Caco-2 (cell line): ENCODE data around the gene THG1L. TPM values are rescaled to one million over a fixed set of nuclear protein-coding genes. Genes with fewer than 3 reads are reported as not detected.
"Not testable (repeated sequence)": the region's sequence is repeated elsewhere in the genome, so short reads cannot be mapped to it uniquely, and the experiment has no call there.

Experiments used
- Bru-seq: library from RNA; stranded (reverse); fragments of 400-500 nt; gene quantifications from one replicate; lab custom pipeline; 2021; lab: Mats Ljungman, UMichigan
- BruChase-seq, 2 experiments: library from RNA; stranded (reverse); fragments of 400-500 nt; gene quantifications; one replicate each; lab custom pipeline; 2021; lab: Mats Ljungman, UMichigan
- BruUV-seq: library from RNA; stranded (reverse); fragments of 400-500 nt; replicated peaks from 2 replicates; lab custom pipeline; 2021; lab: Mats Ljungman, UMichigan
- CTCF ChIA-PET: fragments of 300-600 bp; sonication (Branson Sonifier 250); formaldehyde crosslinking; loops from one replicate; lab custom pipeline; 2022; ENCODE audit warnings: antibody characterized with exemption; lab: Charles Lee
- POLR2A ChIA-PET: fragments of 300-600 bp; sonication (Branson Sonifier 250); formaldehyde crosslinking; loops from one replicate; lab custom pipeline; 2022; ENCODE audit warnings: antibody characterized with exemption; lab: Charles Lee
- DNase-seq, 2 experiments: peaks; one replicate each; pipeline versions ENCODE4 v3.0.0 to v3.0.0-alpha.2; 2020 to 2022
- H3K27me3 ChIP-seq: replicated peaks from 2 replicates; pipeline ENCODE4 v1.6.0; 2011; ENCODE audit warnings: low read length; ENCODE audit not compliant: control insufficient read depth, insufficient read depth
- H3K36me3 ChIP-seq: 2 replicates; pipeline ENCODE4 v1.5.1; 2011; ENCODE audit warnings: low read length; ENCODE audit not compliant: control insufficient read depth, insufficient read depth
- H3K4me1 ChIP-seq: fragments of 250-450 bp; sonication (Bioruptor Pico); 2 replicates; pipeline ENCODE4 v1.5.1; 2020; ENCODE audit warnings: mild to moderate bottlenecking
- H3K4me3 ChIP-seq: 2 replicates; pipeline ENCODE4 v1.5.1; 2011; ENCODE audit warnings: low read depth, mild to moderate bottlenecking, control low read depth, low read length
- H3K9me3 ChIP-seq: fragments of 250-450 bp; sonication (Bioruptor Pico); 2 replicates; pipeline ENCODE4 v1.5.1; 2020; ENCODE audit warnings: mild to moderate bottlenecking, moderate library complexity
- H3K27ac Mint-ChIP-seq: one replicate; pipeline ENCODE4 v1.8.0; 2022; ENCODE audit warnings: mixed read lengths; ENCODE audit not compliant: unreplicated experiment
- H3K27me3 Mint-ChIP-seq: one replicate; pipeline ENCODE4 v1.8.0; 2022; ENCODE audit warnings: mixed read lengths; ENCODE audit not compliant: insufficient read depth, unreplicated experiment
- H3K36me3 Mint-ChIP-seq: one replicate; pipeline ENCODE4 v1.8.0; 2022; ENCODE audit warnings: mild to moderate bottlenecking, mixed read lengths; ENCODE audit not compliant: insufficient read depth, unreplicated experiment
- H3K4me1 Mint-ChIP-seq: one replicate; pipeline ENCODE4 v1.8.0; 2022; ENCODE audit warnings: low read depth, mixed read lengths; ENCODE audit not compliant: unreplicated experiment
- H3K4me3 Mint-ChIP-seq: one replicate; pipeline ENCODE4 v1.8.0; 2022; ENCODE audit warnings: mild to moderate bottlenecking, moderate library complexity, mixed read lengths; ENCODE audit not compliant: unreplicated experiment
- H3K9me3 Mint-ChIP-seq: one replicate; pipeline ENCODE4 v1.8.0; 2022; ENCODE audit warnings: mixed read lengths; ENCODE audit not compliant: unreplicated experiment
- intact Hi-C: fragments of 100-400 bp; cut with micrococcal nuclease; formaldehyde crosslinking; loops from one replicate; pipeline ENCODE4 v1.10.0; 2022; ENCODE audit not compliant: unreplicated experiment
- long read RNA-seq: library from polyadenylated mRNA; stranded (forward); transcript quantifications from one replicate; pipeline ENCODE4 v2.0.0, GENCODE V29; 2022
- total RNA-seq: library from RNA; stranded (reverse); gene quantifications from 2 replicates; pipeline ENCODE4 v1.2.3, GENCODE V29; 2022
- TF ChIP-seq, protein P1 (sequence below), 2 experiments: fragments of 200-600 bp in 1 of 2; IDR thresholded peaks; 1 replicate in 1 of 2; 2 replicates in 1 of 2; pipeline versions ENCODE4 v1.5.1 to v1.8.0; 2011 to 2022; ENCODE audit warnings: antibody characterized with exemption in 1 of 2, control low read depth in 1 of 2, inconsistent platforms in 1 of 2, low read depth in 1 of 2, low read length in 1 of 2, mild to moderate bottlenecking in 1 of 2, moderate library complexity in 1 of 2; ENCODE audit not compliant: insufficient read depth in 1 of 2, severe bottlenecking in 1 of 2, unreplicated experiment in 1 of 2

THG1L gene
- total RNA-seq (19.8 and 22.9 TPM in 2 replicates), Bru-seq, nascent RNA (percentile 73 among the genes with signal in this experiment), BruChase-seq, experiment 1, labeled RNA remaining after a 2-hour chase (percentile 79 among the genes with signal in this experiment), BruChase-seq, experiment 2, labeled RNA remaining after a 6-hour chase (percentile 83 among the genes with signal in this experiment)
- long read RNA-seq, transcript THG1L-201 (6 exons, 3,107 nt), result major isoform, 48 of 53 reads
- long read RNA-seq, partial matches to known transcripts, result 0 of 53 reads
- long read RNA-seq, other reads (novel, unspliced or antisense), result 4 of 53 reads

DNA sequence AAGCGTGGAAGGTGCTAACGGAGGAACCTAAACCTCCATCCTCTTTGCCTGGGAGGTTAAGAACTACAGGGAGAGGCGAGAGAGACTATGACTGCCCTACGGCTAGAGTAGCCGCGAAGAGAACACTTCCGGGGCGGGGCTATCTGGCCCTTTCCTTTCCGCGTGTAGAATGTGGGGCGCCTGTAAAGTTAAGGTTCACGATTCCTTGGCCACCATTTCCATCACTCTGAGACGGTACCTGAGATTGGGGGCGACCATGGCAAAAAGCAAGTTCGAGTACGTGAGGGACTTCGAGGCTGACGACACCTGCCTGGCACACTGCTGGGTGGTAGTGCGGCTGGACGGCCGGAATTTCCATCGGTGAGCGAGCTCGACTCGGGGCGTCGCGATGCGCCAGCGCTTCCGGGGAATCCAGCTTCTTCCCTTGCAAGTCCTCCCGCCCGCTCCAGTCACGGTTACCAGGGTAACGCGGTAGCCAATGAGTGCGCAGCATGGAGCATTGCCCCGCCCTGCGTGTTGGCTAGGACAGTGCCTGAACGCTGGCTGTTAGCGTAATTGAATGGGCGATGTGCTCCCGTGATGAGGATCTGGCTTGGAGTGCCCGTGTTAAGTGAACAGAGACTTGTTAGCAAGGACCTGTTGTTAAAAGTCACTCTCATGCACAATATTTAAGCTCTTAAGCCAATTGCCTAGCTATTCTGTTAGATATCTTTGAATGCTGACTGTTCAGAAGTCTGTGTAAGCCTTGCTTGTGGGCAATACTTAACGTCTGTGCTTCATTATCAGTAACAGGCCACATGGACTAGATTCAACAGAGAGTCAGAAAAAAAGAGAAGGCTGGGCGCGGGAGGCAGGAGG is at the start of gene THG1L:
THG1L (plus strand) TSS at position 149 of the 858 bp plus-strand sequence; CDS start at position 170, 21 bp downstream.
- Mint-ChIP-seq H3K36me3 (peaks cover 19% of the 10 kb centered on the region), H3K9me3 (no peaks in the 10 kb centered on the region), H3K4me3 (peak within 1 kb of the TSS; percentile 100), H3K27ac (peak within 1 kb of the TSS; percentile 99), H3K27me3 (no peaks in the 10 kb centered on the region), H3K4me1 (peaks cover 10% of the 10 kb centered on the region)
- TF ChIP-seq, protein P1, sequence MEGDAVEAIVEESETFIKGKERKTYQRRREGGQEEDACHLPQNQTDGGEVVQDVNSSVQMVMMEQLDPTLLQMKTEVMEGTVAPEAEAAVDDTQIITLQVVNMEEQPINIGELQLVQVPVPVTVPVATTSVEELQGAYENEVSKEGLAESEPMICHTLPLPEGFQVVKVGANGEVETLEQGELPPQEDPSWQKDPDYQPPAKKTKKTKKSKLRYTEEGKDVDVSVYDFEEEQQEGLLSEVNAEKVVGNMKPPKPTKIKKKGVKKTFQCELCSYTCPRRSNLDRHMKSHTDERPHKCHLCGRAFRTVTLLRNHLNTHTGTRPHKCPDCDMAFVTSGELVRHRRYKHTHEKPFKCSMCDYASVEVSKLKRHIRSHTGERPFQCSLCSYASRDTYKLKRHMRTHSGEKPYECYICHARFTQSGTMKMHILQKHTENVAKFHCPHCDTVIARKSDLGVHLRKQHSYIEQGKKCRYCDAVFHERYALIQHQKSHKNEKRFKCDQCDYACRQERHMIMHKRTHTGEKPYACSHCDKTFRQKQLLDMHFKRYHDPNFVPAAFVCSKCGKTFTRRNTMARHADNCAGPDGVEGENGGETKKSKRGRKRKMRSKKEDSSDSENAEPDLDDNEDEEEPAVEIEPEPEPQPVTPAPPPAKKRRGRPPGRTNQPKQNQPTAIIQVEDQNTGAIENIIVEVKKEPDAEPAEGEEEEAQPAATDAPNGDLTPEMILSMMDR (IDR thresholded peaks at IDR 0.05; ENCODE audit: insufficient read depth in 1 of 2, low read depth in 1 of 2, low read length in 1 of 2, severe bottlenecking in 1 of 2, unreplicated experiment in 1 of 2), result no peak
- BruUV-seq, result TSS peak; percentile 75
- Histone ChIP-seq H3K9me3 (no peaks in the 10 kb centered on the region), H3K4me3 (peak within 1 kb of the TSS; percentile 84), H3K4me1 (0 out of 2 replicates have a peak, but pooled peaks cover 4% of the 10 kb centered on the region), H3K36me3 (no peaks in the 10 kb centered on the region), H3K27me3 (no peaks in the 10 kb centered on the region)
- peak; percentile 98 for DNase-seq
- intact Hi-C loops, result loop anchor here (1.0 kb wide), 1 partner anchor 12 kb away; the partner anchor contains the start of gene LSM11
- CTCF ChIA-PET, result interaction anchor here (1.0 to 2.0 kb wide), 5 partner anchors 12 to 403 kb away, joined by 3 to 24 read pairs (median 7); partner anchors contain the start of genes LSM11 and SOX30
- POLR2A ChIA-PET, result interaction anchor here (1.0 to 1.4 kb wide), 3 partner anchors 12 to 80 kb away, joined by 3 to 9 read pairs (median 5); partner anchors contain the start of genes LSM11 and SOX30

DNA sequence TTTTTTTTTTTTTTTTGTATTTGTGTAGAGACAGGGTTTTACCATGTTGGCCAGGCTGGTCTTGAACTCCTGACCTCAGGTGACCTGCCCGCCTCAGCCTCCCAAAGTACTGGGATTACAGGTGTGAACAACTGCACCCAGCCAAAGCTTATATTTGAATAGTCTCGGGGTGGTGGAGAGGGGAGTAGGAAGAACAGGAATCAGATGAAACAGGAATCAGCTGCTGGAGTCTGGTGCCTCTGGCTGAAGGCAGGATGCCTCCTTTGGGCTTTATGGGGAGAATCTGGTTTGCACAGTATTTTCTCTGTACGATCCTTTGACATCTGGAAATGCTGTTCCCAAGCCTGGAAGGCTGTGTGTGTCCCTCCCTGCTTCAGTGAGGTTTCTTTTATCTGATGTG is 49.0 kb upstream of the THG1L start:
- Histone ChIP-seq H3K27me3 (no peaks in the 10 kb centered on the region), H3K36me3 (no peaks in the 10 kb centered on the region), H3K4me3 (no peak overlapping the region), H3K4me1 (0 out of 2 replicates have a peak, but pooled peaks cover 7% of the 10 kb centered on the region), H3K9me3 (no peaks in the 10 kb centered on the region)
- H3K27me3 Mint-ChIP-seq, result no peaks in the 10 kb centered on the region
- H3K36me3 Mint-ChIP-seq, result no peaks in the 10 kb centered on the region
- no peak for DNase-seq
- H3K9me3 Mint-ChIP-seq, result no peaks in the 10 kb centered on the region
- no peak overlapping the region for H3K27ac Mint-ChIP-seq
- CTCF ChIA-PET, result no interaction called here
- POLR2A ChIA-PET, result no interaction called here
- TF ChIP-seq, protein P1 (IDR thresholded peaks at IDR 0.05; ENCODE audit: insufficient read depth in 1 of 2, low read depth in 1 of 2, low read length in 1 of 2, severe bottlenecking in 1 of 2, unreplicated experiment in 1 of 2), result no peak
- BruUV-seq, result no TSS peak
- no peak overlapping the region for H3K4me3 Mint-ChIP-seq
- H3K4me1 Mint-ChIP-seq, result peaks cover 7% of the 10 kb centered on the region
- intact Hi-C loops, result no loop called here

GRCh38 chr5:157686276-157687197 is 44.7 kb upstream of the THG1L start:
- POLR2A ChIA-PET, H3K9me3 Mint-ChIP-seq, BruUV-seq, H3K36me3 Mint-ChIP-seq, H3K27ac Mint-ChIP-seq, H3K36me3 ChIP-seq, H3K4me1 Mint-ChIP-seq, H3K4me1 ChIP-seq, H3K27me3 ChIP-seq, DNase-seq, H3K27me3 Mint-ChIP-seq, H3K9me3 ChIP-seq, H3K4me3 Mint-ChIP-seq, H3K4me3 ChIP-seq, intact Hi-C loops, CTCF ChIA-PET: not testable (repeated sequence)
